Stimulated activated CD4-positive, alpha-beta T cell treated with anti-CD3 and anti-CD28 coated beads, Interleukin-2, amount 100 ng/mL, for 48 hours (primary cell): ENCODE measurements around the gene TRIP4.
A peak's percentile ranks its signal among the peaks of the same experiment; 100 is the strongest.

Experiments
- DNase-seq, 2 donors: peaks; one replicate each; pipeline ENCODE4 v3.0.0-alpha.2; 2020

The TRIP4 gene

DNA sequence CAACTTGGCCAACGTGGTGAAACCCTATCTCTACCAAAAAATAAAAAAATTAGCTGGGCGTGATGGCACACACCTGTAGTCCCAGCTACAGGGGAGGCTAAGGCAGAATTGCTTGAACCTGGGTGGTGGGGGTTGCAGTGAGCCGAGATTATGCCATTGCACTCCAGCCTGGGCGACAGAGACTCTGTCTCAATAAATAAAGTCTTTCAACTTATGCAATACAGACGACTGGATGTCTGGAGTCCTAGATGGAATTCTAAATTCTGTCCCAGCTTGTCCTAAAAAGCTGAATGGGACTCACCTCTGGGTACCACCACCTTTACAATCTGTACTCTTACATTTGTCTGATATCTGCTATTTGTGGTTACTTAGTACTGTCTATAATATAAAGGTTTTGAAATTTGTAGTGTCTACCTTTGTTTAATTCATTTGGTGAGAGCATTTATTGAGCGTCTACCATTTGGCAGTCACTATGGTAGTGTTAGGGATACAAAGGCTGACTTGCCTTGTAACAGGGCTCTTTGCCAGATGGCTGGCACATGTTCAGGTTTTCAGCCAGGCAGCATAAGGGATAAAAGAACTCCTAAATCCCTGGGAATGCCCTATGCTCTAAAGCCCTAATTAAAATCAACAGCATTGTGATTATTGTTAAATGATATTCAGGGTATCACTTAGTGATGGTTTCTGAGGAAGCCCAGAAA lies 65.5 kb downstream of the TRIP4 start:
- no peak for DNase-seq

DNA sequence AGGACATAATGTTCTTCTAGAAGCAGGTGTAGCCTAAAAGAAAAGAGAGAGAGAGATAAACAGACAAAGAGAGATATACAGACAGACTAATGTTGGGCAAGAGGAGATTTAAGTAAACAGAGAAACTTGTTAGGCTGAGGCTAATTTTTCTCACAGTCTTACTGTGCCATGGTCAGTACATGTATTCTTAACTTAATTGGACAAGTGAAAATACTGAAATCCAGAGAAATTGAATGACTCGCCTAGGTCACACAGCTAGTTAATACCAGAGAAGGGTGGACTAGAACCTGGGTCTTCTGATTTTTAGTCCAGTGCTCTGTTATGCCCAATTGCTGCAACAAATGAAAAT lies 66.0 kb downstream of the TRIP4 start:
- no peak for DNase-seq

DNA sequence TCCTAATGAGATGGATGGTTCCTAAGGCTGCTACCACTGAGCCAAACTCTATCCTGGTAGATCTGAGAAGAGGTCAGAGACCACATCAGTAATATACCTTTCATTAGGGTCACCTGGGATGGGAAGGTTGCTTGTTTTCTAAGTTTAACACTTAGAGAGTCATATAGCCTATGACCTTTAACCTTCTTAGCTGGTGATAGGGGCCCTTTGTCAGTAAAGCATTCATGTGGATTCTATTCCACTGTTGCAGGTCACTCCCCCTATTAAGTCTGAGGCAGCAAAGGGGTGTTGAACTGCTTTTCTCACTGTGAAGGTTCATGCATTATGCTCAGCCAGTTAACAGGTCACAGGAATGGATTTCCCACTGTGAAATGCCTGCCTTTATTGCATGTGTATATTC lies 66.6 kb downstream of the TRIP4 start:
- DNase-seq: no peak

DNA sequence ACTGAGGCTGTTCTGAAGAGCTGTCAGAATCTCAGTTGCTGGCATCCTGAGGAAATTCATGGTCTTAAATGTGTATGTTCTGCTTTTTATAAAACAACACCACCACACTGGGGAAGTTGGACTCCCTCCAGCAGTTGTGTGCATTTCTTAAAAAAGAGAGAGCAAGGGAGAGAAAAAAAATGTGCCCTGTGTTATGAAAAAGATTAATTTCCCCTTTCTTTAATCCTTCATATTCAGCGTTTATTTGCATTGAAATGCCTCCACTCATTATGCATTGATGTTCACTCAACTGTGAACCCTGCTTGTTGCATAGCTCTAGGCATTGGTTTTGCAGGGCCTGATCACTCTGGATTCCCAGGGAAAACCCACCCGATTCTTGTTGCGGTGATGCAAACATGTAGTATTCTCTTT lies 68.3 kb downstream of the TRIP4 start:
- DNase-seq: no peak

DNA sequence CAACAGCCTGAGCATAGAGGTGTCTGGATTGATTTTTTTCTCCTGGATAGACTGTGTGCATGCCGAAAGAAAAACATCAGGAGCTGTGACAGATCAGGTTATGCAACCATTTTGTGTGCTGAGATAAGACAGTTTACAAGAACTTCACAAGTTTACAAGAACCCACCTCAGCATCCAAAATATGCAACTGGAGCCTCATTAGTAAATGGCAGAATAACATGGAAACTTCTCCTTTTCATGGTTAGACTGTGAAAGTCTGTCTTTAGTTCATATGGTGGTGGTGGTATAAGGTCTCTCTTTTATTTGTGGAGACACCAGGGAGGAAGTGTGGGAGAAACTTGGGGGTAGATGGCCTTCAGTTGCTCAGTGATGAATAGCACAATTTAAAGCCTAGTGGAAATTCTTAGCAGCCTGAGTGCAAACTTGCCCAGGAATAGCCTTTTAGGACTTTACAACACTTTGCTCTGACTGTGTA lies 69.0 kb downstream of the TRIP4 start:
- no peak for DNase-seq

DNA sequence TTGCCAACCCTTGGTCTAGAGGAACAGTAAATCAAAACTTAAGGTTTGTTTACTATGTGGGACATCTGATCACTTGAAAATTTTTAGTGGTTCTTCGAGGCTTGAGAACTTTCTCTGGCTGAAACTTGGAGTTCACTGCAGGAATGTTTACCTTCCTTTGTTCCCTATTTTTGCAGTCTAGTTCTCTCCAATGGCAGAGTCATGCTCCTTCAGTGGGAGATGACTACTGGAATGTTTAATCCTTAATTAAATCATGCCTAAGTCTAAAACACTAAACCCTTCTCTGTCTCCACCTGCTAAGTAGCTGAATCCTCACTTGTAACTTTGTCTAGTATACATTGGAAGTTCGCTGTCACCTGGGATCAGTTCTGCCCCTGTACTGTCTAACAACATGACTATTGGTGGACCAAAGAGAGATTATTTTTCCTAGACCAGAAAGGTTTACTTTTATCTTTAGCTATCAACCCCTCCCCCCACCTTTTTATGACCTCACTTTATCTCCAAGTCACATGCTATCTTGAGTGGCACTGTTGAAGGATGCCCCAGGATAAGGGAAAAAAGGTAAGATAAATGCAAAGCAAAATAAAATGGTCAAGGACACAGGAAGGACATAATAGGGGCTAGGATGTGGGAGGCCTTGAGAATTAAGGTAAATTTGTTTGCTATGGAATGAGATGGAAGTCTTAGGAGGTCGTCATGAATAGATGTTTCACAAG lies 71.6 kb downstream of the TRIP4 start:
- DNase-seq: no peak

DNA sequence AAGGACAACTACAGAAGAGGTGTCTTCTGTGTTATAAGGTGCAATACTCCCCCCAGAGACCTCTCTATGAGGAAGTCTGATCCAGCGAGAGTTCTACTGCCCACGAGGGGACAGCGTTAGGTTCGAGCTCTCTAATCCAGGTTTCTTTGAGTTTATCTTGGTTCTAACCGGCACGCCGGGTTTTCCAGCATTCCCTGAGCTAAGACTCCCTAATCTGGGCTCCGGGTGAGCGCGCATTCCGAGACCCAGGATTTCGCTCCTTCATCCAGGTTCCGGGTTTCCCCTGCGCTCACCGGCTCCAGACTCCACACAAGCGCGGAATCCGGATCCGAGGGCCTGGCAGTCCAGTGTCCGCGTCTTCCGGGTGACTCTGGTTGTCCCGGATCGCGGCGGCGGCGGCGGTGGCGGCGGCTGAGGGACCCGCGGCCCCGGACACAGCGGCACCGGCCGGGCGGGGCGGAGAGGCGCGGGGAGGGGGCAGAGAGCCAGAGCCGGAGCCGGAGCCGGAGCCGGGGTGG lies 72.6 kb downstream of the TRIP4 start, which contains the start of gene ZNF609:
Gene ZNF609, plus strand, starts transcription at position 373 of the 518 bp plus-strand sequence. CDS start 38,842 bp downstream, outside the sequence.
- peak; percentile 96 to 98 for DNase-seq

DNA sequence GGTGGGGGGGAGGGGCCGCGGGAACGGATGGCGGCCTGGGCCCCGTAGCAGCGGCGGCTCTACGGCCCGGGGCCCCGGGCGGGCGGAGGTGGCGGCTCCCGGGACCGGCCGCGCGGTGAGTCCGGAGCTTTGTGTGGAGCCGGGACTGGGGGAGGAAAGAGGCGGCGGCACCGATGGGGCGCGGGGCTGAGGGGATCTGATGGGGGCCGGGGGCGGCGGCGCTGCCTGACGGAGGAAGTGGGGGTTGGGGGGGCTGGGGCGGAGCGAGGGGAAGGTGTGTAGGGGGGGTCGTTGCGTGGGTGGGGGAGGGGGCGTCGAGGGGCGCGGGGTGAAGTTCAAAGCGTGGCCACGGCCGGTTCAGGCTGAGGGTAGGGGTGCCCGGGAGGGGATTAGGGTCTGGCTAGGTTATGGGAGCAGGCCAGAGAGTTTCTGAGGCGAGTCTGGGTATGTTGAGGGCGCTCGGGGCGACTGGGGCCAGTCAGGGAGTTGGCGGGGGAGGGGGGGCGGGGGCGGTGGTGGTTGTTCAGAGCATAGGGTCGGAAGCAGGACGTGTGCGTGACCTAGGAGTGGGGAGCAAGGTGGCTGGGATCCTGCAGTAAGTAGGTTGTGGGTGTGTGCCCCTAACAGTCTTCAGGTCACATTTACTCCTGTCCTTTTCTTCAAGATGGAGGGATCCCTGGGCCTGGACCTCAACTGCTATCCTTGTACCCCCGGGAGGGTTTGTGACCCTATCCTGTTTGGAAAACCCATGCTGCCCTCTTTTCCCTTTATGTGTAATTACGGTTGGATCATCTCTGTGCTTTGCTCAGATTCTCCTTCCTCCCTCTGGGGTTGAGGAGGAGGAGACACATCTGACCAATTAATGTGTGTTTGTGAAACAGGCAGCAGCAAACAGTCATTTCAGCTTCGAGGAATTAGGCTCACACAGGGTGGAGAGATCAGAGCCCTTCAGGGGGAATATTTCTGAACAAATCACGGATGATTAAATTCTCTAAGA lies 73.4 kb downstream of the TRIP4 start:
- DNase-seq: peak; percentile 23 to 24

DNA sequence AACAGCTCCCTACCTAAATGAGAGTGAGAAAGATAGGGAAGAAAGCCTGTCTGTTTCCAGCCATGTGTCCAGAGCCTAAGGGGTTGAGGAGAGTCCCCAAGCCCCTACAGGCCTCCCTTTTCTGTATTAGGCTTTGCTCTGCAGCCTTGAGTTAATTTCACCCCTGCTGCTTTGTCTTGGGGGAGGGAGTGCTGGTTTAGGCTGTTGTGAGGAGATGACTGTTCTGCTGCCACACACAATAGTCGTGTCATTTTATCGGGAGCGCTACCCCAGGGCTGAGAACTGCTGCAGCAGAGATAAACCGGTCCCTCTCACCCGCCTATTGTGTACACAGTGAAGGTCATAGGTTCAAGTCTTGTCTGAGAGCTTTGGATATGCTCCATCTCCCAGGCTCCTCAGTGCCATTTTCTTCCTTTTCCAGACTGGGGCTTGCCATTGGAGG lies 74.1 kb downstream of the TRIP4 start:
- DNase-seq: peak; percentile 7 to 32

DNA sequence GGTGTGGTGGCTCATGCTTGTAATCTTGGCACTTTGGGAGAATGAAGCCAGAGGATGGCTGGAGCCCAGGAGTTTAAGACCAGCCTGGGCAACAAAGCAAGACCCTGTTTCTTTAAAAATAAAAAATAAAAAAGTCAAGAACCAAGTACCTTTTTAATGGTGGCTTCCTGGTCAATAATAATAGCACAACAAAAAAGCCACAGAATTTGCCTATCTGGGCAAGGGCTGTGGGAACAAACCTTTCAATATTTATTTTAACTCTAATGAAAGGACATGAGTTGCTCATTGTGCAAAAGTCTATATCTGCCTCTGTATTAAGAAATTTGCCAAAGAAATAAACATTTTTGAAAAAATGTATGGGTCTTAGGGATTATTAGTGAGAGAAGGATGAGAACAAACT lies 74.9 kb downstream of the TRIP4 start:
- DNase-seq: no peak

DNA sequence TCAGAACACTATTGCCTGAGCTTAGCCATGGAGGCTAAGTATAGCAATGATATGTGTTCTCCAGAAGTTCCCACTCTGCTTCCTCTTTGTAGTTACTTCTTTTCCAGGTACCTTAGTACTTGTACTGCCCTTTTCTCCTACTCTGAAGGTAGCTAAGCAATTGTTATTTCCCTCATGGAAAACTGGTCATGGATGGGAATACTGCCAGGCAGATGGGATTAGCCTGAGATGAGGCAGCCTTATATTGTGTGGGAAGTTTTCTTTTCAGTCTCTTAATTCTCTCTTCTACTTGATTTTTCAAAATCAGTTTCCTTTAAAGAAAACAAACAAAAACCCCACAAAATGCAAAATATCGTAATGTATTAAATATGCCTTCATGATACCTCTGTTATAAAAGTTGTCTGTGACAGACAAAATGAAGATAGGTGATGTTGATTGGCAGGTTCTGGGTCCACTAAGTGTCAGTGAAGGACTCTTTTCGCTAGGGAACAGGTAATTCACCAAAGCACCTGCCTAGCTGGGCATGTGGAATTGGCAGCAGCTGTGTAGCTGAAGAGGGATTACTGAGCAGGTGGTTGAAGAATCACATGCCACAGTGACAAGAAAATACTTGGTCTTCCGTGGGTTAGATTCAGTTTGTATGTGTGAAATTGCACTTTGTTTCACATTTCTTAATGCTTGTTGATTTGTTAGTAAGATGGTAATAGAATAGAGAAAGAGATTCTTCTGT lies 76.8 kb downstream of the TRIP4 start:
- DNase-seq: peak in 1 of 2 donors; percentile 23

DNA sequence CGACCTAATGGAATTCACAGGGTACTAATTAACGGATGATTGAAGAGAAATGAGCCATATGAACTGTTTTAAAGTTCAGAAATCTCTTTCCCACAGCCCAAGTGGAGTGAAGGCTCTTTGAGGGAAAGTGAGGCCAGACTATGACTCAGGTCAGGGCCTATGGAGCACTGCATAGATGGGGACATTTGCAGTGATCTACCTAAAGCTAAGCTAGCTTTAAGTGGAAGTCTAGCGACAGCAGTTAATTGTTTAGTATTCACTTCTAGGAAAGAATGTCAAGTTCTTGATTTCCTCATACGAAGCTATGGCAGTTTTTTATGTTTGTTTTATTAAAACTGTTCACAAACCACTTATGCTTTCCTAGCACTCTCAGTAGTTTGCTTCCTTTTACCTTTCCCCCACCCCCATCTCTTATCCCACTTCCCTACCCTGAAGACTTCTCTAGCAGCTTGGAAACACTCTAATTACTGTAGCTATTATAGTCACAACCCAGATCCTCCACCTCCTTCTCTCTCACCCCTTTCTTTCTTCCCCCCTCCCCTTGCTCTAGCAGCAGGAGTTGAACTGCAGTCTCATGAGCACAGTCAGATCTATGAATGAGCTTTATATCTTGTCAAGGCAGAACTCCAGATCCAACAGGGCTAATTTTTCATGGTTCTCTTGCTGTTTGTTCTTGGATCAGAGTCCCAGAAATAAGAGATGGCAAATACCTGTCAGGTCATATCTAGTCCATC lies 78.9 kb downstream of the TRIP4 start:
- DNase-seq: no peak

DNA sequence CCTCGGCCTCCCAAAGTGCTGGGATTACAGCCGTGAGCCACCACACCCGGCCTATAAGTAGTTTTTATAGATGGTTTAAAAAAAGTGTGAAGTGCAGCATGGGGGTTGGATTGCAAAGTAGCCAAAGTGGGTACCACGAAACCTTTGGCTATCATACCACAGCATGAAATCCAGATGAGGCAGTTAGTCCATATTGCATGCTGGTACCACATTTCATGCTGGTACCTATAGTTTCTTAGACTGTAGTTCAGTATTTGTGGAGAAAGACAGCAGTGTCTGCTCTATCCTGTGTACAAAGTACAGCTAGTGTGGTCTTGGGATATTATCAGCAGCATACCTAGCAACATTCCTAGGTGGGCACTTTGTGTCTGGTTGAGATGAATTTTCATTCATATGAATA lies 84.5 kb downstream of the TRIP4 start:
- no peak for DNase-seq

DNA sequence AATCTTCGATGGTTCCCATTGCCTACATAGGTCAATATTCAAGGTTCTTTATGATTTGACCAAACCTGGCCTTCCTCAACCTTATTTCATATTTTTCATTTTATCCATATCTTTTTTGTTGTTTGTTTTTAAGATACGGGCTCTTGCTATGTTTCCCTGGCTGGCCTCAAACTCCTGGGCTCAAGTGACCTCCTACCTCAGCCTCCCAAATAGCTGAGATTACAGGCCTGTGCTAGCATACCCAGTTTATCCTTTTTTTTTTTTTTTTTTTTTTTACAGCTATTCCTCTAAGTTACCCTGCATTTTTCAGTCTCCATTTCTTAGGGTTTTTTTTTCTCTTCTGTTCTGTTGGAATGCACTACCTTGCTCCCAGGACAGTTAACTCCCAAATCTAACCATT lies 87.2 kb downstream of the TRIP4 start:
- DNase-seq: no peak

DNA sequence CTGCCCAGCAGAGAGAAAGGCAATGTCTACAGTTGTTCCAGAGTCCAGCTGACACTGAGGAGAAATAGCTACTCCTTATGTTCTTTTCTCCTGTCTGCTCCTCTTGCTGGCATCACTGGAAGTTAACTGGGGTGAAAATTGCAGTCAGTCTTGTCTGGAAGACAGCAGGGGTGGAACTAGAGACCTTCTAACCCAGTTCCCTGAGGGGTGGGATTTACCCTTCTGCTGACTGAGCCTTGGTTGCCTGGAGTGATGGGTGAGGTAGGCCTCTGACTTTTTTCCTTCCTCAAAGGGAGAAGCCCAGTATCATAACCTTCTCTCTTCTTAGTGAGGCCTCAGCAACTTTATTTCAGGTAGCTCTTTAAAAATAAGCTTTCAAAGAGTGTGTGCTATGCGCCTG lies 88.9 kb downstream of the TRIP4 start:
- no peak for DNase-seq

DNA sequence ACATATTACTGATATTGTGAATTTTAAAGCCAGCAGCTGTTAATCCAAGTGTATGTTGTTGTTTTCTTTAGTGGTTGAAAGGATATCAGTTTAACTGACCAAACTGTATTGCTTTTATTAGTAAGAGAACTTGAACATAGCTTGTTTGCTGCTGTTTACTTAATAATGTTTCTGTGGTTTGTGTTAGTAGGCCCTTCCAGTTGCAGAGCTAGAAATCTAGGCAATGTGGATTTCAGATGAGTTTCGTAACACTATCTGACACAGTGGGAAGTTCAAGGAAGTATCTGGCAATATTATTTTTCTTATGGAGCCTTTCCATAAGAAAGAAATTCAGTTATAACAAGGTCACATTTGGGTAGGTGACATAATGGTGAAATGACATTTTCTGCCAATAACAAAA lies 91.2 kb downstream of the TRIP4 start:
- no peak for DNase-seq

DNA sequence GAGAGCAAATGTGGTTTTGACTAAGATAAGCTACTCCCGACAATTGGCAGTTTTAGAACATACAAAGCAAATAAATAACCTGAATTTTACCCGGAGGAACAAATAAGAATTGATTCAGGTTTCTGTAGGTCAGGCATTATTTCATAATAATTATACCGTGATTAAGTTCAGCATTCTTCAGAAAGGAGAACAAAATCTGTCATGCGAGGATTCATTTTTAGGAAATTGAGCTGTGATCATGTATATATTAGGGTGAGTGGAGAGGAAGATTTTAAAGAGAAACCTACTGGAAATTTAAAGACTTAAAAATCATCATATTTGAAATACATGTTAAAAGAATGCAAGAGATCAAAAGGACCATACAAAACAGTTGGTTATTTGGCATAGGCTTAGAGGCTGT lies 93.3 kb downstream of the TRIP4 start:
- no peak for DNase-seq

DNA sequence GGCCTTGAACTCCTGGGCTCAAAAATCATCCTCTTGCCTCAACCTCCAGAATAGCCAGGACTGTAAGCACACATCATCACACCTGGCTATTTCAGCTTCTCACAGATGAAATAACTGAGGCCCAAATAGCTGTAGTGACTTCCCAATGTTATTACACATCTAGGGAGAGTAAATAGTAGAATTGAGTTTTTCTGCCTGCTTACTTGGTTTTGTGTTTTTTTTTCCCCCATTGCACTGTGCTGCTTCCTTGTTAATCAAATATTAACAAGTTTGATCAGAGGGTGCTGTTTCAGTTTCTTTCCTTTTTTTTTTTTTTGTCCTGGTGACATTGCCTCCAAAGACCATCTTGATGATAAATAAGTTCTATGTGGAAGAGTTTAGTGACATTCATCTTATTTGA lies 96.1 kb downstream of the TRIP4 start:
- DNase-seq: no peak

DNA sequence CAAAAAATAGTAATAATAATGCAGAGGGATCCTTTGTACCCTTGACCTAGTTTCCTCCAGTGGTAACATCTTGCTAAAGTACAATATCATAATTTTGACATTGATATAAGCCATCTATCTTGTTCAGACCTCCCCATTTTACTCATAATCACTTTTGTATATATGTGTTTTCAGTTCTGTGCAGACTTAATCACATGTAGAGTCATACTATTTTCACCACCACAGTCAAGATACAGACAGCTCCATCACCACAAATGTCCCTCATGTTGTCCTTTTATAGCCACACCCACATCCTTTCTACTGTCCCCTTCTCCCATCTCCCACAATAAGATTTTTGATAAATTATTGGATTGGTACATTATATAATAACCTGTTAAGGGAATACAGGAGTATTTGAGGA lies 98.2 kb downstream of the TRIP4 start:
- DNase-seq: no peak

DNA sequence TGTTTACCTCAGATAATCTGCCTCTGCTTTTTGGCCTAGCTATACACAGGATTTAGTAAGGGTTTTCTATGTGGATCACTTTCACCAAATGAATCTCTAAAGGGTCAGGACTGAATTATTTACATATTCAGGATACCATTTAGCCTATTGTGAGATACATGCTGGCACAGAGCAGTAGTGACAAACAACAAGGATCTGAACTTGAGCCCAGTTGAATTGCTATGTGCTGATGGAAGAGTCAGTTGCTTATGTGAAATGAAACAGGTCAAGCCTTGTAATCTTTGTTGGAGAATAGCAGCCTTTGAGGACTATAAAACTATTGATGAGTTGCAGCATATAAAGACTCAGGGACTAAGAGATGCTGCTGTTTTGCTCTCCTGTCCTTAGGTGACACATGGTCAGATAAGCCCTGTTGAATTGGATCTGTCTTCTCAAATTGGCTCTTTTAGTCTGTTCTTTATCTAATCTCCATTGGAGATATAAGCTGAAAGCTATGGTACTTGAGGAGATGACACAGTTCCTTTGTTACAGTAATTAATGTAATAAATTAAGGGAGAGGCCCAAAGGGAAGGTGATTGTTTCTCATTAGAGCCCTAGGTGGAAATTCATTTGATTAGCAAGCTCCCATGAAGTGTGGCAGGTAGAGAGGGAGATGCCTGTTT lies 103.1 kb downstream of the TRIP4 start:
- no peak for DNase-seq

DNA sequence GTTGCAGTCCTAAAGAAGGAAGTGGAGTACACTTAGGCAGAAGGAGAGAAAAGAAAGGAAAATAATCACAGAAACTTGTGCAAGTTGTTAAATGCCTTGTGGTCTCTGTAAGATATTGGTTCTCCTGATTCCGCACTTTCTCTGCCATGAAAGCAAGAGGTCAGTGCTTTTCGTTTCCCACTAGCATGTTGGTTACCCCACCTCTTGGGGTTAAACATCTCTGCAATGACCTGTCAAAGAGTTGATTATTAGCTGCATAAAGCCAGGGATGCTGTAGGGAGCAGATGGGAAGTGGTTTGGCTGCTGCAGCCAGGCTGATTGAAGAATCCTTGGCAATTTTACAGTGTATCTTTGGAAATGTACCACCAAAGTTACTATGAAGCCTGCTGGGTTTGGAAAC lies 106.0 kb downstream of the TRIP4 start:
- no peak for DNase-seq
